GM21515 (cell line): Measurements from ENCODE around the gene CTF1.
"Not testable (repeated sequence)": the region's sequence is repeated elsewhere in the genome, so short reads cannot be mapped to it uniquely, and the experiment has no call there.

Source experiments
- ATAC-seq: cut with Tn5 transposase; IDR thresholded peaks from one replicate; pipeline ENCODE4 v1.9.1; 2021; ENCODE audit not compliant: unreplicated experiment

The CTF1 gene

GRCh38 chr16:30887927-30888326 lies 8.5 kb upstream of the CTF1 start:
- ATAC-seq = no peak

- no peak for ATAC-seq
Measured at GRCh38 chr16:30888856-30889499, 7.4 kb upstream of the CTF1 start.

- ATAC-seq = no peak
Measured at GRCh38 chr16:30889721-30890120, 6.7 kb upstream of the CTF1 start.

GRCh38 chr16:30891043-30891823 lies 5.2 kb upstream of the CTF1 start:
- ATAC-seq = not testable (repeated sequence)

- ATAC-seq = no peak
Measured at GRCh38 chr16:30892670-30893416, 3.6 kb upstream of the CTF1 start.

GRCh38 chr16:30893417-30893743 lies 3.0 kb upstream of the CTF1 start:
- ATAC-seq = peak; percentile 15

- ATAC-seq = peak; percentile 68
Measured at GRCh38 chr16:30893744-30894539, 2.5 kb upstream of the CTF1 start, which contains the start of gene BCL7C. Gene BCL7C (minus strand): TSS chr16:30894077. CDS start chr16:30893944, 133 bp downstream.

- no peak for ATAC-seq
Measured at GRCh38 chr16:30894540-30895368, 1.7 kb upstream of the CTF1 start.

- ATAC-seq = no peak
Measured at GRCh38 chr16:30895627-30896260, 670 bp upstream of the CTF1 start.

GRCh38 chr16:30896889-30897733 lies 697 bp downstream of the CTF1 start:
- peak; percentile 34 for ATAC-seq

- ATAC-seq = no peak
Measured at GRCh38 chr16:30899794-30900193, 3.4 kb downstream of the CTF1 start.

- no peak for ATAC-seq
Measured at GRCh38 chr16:30900588-30900987, 4.2 kb downstream of the CTF1 start.

GRCh38 chr16:30901201-30902028 lies 5.0 kb downstream of the CTF1 start:
- no peak for ATAC-seq

GRCh38 chr16:30902029-30902972 lies 5.9 kb downstream of the CTF1 start:
- no peak for ATAC-seq

GRCh38 chr16:30903002-30903401 lies 6.6 kb downstream of the CTF1 start:
- no peak for ATAC-seq

- ATAC-seq = no peak
Measured at GRCh38 chr16:30903596-30903995, 7.2 kb downstream of the CTF1 start.
